GM12892 (cell line): ENCODE measurements around the gene ZSCAN5A.

Experiments used
- POLR2A ChIP-seq: IDR thresholded peaks from 2 replicates; pipeline ENCODE4 v1.6.1; 2011; ENCODE audit warnings: low read depth, low read length, control low read depth
- TAF1 ChIP-seq: IDR thresholded peaks from 2 replicates; pipeline ENCODE4 v1.6.1; 2011; ENCODE audit warnings: low read depth, mild to moderate bottlenecking, control low read depth, low read length, borderline replicate concordance

GRCh38 chr19:56174550-56174949 is 140.1 kb downstream of the ZSCAN5A start:
- TF ChIP-seq POLR2A (no peak), TAF1 (no peak)
